ENCODE measurements around the gene PLXNC1.

The PLXNC1 gene

DNA sequence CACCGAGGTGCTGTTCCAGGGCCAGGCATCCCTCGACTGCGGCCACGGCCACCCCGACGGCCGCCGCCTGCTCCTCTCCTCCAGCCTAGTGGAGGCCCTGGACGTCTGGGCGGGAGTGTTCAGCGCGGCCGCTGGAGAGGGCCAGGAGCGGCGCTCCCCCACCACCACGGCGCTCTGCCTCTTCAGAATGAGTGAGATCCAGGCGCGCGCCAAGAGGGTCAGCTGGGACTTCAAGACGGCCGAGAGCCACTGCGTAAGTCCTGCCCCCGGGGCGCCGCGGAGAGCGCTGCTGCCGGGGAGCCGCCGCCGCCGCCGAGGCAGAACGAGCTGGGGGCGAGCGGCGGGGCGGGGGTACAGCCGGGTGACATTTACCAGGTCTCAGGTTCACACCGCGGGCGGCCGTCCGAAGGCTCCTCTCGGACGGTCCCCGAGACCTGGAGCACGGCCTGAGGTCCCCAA, 1.4 kb downstream of the PLXNC1 start:
- TF ChIP-seq, protein P1, sequence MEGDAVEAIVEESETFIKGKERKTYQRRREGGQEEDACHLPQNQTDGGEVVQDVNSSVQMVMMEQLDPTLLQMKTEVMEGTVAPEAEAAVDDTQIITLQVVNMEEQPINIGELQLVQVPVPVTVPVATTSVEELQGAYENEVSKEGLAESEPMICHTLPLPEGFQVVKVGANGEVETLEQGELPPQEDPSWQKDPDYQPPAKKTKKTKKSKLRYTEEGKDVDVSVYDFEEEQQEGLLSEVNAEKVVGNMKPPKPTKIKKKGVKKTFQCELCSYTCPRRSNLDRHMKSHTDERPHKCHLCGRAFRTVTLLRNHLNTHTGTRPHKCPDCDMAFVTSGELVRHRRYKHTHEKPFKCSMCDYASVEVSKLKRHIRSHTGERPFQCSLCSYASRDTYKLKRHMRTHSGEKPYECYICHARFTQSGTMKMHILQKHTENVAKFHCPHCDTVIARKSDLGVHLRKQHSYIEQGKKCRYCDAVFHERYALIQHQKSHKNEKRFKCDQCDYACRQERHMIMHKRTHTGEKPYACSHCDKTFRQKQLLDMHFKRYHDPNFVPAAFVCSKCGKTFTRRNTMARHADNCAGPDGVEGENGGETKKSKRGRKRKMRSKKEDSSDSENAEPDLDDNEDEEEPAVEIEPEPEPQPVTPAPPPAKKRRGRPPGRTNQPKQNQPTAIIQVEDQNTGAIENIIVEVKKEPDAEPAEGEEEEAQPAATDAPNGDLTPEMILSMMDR (IDR thresholded peaks at IDR 0.05; ENCODE audit: extremely low read depth, insufficient read depth, missing control alignments), result no peak
- in situ Hi-C loops (cut with MboI; ENCODE audit: low pct_unique_long_range_greater_than_20kb, low sequenced_read_pairs, unreplicated experiment), result loop anchor here (10.0 to 25.0 kb wide), 2 partner anchors 115 to 612 kb away; no protein-coding TSS in a partner anchor
- DNase-seq (ENCODE audit: low spot score), result peak; percentile 71

DNA sequence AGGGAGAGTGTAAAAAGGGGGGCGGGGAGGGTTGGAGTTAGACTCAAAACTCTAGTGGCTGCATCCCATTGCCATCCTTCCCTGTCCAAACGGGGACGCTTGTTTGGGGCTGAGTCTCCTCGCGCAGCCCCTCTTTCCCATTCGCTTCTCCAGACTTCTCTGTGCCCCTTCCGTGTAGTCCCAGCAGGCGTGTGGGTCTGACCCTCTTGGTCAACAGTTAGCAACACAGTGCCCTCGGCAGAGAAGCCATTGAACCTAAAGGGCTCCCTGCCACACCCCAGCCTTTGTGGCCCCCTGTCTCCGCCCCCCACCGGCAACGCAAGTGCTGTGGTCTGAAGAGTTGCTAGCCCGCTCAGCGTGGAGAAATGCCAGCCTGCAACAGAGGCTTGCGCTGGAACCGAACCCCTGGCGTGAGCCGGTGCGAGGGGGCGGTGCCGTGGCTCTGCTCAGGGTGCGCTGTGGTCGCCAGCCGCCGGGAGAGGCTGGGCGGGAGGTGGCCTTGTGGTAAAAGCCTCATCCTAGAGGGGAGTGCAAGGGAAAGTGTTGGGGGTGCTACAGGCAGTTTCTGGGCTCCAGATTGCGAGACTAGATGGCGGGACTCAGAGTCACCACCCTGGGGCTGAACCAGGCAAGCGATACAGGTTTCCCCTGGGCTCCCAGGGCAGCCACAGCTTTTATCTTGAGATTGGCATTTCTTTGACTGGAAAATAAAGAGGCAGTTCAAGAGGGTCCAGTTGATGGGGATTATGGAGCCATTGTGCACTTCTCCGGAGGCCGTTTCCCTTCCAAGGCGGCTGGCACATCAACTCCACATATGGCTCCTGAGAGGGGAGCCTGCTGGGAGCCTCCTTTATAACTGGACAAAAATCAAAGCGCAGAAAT, 2.1 kb downstream of the PLXNC1 start:
- in situ Hi-C loops (cut with MboI; ENCODE audit: low pct_unique_long_range_greater_than_20kb, low sequenced_read_pairs, unreplicated experiment), result loop anchor here (10.0 kb wide), 1 partner anchor 114 kb away; no protein-coding TSS in a partner anchor
- peak; percentile 62 for DNase-seq (ENCODE audit: low spot score)

DNA sequence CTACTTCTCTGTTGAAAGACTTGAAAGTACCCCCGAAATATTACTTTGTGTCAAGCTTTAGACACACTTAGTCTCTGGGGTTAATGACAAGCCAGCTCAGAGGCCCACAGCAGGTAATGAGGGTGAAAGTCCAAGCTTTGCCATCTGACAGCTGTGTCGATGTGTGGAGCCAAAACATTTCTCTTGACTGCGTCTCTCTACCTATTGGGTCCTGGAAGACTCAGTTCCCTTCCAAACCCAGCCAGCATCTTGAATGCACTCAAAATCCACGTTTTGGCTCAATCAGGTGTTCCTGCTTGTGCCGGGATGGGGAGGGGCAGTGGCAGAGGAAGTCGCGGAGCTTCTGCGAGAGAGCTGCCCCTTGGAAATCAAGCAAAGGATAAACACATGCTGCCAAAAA, 3.2 kb downstream of the PLXNC1 start:
- in situ Hi-C loops (cut with MboI; ENCODE audit: low pct_unique_long_range_greater_than_20kb, low sequenced_read_pairs, unreplicated experiment), result loop anchor here (10.0 kb wide), 1 partner anchor 113 kb away; no protein-coding TSS in a partner anchor
- TF ChIP-seq, protein P1 (IDR thresholded peaks at IDR 0.05; ENCODE audit: extremely low read depth, insufficient read depth, missing control alignments), result no peak
- no peak for DNase-seq (ENCODE audit: low spot score)

More for the DNA sequence above, 2.1 kb downstream of the PLXNC1 start:
- TF ChIP-seq, protein P1 (IDR thresholded peaks at IDR 0.05; ENCODE audit: extremely low read depth, insufficient read depth, missing control alignments), result no peak

DNA sequence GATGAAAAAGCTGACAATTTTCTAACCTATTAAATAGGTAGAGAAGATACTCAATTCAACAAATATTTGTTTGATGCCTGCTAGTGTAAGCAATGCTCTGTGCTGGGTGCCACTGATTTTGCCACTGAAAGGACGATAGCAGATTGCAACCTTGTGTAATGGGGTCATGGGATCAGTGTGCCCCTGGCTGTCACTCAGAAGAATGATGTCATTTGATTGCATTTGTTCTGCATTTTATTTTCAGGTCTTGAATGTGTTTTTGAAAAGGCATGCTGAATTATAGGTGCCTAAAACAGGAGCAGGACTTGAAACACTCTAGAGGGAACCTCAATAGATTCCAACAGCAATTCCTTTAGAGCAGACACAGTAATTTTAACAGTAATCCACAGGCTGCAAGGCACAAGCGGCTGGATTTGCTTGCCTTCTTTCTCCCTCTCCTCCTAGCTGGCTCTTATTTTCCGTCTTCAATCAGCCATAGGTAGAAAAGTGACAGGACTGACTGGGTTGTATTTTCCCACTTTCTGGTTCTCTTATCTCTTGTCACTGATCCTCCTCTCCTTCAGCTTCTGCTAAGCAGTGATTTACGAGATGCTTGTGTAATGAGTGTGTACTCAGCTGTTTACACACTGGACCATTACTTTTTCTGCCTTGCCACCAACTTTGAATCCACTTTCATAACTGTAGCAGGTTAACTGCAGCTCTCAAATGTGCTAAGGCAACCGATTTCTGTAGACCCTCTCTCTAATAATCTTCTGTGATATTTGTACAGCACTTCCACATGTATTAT, 4.1 kb downstream of the PLXNC1 start:
- TF ChIP-seq, protein P1 (IDR thresholded peaks at IDR 0.05; ENCODE audit: extremely low read depth, insufficient read depth, missing control alignments), result no peak
- DNase-seq (ENCODE audit: low spot score), result no peak
- in situ Hi-C loops (cut with MboI; ENCODE audit: low pct_unique_long_range_greater_than_20kb, low sequenced_read_pairs, unreplicated experiment), result loop anchor here (10.0 kb wide), 1 partner anchor 112 kb away; no protein-coding TSS in a partner anchor

DNA sequence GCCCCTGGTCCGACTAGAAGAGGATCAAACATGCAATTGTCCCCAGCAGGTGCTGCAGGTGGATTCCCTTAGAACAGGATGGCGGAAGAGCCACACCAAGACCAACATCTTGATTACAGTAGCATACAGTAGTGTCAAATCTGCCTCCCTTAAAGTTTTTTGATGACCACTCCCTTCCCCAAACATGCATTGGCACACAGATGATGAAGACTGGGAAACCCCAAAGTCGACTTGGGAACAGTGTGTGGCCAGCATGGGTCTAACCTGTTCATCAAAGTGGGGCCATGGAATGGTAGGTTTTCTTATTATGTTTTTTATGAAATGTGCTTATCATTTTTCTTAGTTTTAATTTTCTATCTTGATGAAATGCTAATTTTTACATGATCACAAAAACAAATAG, 8.8 kb downstream of the PLXNC1 start:
- in situ Hi-C loops (cut with MboI; ENCODE audit: low pct_unique_long_range_greater_than_20kb, low sequenced_read_pairs, unreplicated experiment), result loop anchor here (10.0 kb wide), 1 partner anchor 108 kb away; no protein-coding TSS in a partner anchor
- no peak for DNase-seq (ENCODE audit: low spot score)
- TF ChIP-seq, protein P1 (IDR thresholded peaks at IDR 0.05; ENCODE audit: extremely low read depth, insufficient read depth, missing control alignments), result no peak

DNA sequence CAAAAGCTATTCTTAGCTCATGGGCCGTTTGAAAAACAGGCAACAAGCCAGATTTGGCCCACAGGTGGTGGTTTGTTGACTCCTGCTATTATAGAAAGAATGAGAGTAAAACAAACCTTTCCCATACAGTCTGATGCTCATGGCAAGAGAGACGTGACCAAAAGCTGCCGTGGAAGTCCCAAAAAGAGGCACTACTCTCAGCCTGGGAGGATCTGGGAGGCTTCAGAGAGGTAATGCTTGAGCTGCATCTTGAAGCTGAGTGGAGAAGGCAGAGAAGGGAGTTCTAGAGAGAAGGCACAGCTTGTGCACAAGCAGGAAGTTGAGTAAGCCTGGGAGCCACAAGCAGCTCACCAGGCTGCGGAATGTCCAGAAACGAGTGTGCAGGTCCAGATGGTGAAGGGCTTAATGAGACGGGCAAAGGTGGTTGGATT, 9.6 kb downstream of the PLXNC1 start:
- peak; percentile 48 for DNase-seq (ENCODE audit: low spot score)
- TF ChIP-seq, protein P1 (IDR thresholded peaks at IDR 0.05; ENCODE audit: extremely low read depth, insufficient read depth, missing control alignments), result no peak

More for the DNA sequence above, 9.6 kb downstream of the PLXNC1 start:
- in situ Hi-C loops (cut with MboI; ENCODE audit: low pct_unique_long_range_greater_than_20kb, low sequenced_read_pairs, unreplicated experiment), result loop anchor here (10.0 kb wide), 1 partner anchor 107 kb away; no protein-coding TSS in a partner anchor
